K562 (cell line): Measurements from ENCODE around the gene SHISA4. TPM values are rescaled to one million over a fixed set of nuclear protein-coding genes. Genes with fewer than 3 reads are reported as not detected.

Experiments used
- ATAC-seq: fragments of 200-7000 bp; cut with Tn5 transposase; 3 replicates; pipeline ENCODE4 v1.9.1; 2020; ENCODE audit warnings: moderate library complexity
- BruUV-seq: library from RNA; stranded (reverse); fragments of 400-500 nt; replicated peaks from 2 replicates; lab custom pipeline; 2021; lab: Mats Ljungman, UMichigan
- CTCF ChIA-PET: fragments of 300-600 bp; formaldehyde crosslinking; extraction: SDS; loops from one replicate; lab custom pipeline; 2021; ENCODE audit warnings: low intra/inter-chr PET ratio; lab: Yijun Ruan, JAX
- POLR2A ChIA-PET: fragments of 300-600, 350-650 bp; sonication (Branson Sonifier 250); formaldehyde crosslinking; extraction: SDS; loops from one replicate; lab custom pipeline; 2021; ENCODE audit warnings: antibody characterized with exemption, inconsistent platforms; lab: Yijun Ruan, JAX
- DNase-seq, 4 experiments: peaks; one replicate each; pipeline versions ENCODE4 v3.0.0 to v3.0.0-alpha.2; 2011 to 2018; ENCODE audit warnings: low spot score in 3 of 4, mixed read lengths in 3 of 4; ENCODE audit errors: extremely low read depth in 1 of 4
- FAIRE-seq: peaks from 2 replicates; lab custom pipeline; 2011; peaks lifted over from hg19 to GRCh38; lab: Jason Lieb, UNC
- H2AFZ ChIP-seq: 2 replicates; pipeline ENCODE4 v1.6.0; 2011; ENCODE audit warnings: low read depth, low read length, control low read depth, inconsistent platforms
- H3K27ac ChIP-seq: fragments of 200-600 bp; 3 replicates; pipeline ENCODE4 v1.8.0; 2011; ENCODE audit warnings: low read depth, mild to moderate bottlenecking, control low read depth, inconsistent platforms, low read length, moderate library complexity, mixed read lengths; ENCODE audit errors: extremely low read depth
- H3K27me3 ChIP-seq, 2 experiments: fragments of 300-600 bp in 1 of 2; 2 replicates in 1 of 2; 3 replicates in 1 of 2; pipeline versions ENCODE4 v1.6.0 to v1.8.0; 2011; ENCODE audit warnings: inconsistent platforms in 2 of 2, low read length in 2 of 2, mild to moderate bottlenecking in 1 of 2, mixed read lengths in 1 of 2, moderate library complexity in 1 of 2; ENCODE audit not compliant: control insufficient read depth in 2 of 2, insufficient read depth in 2 of 2
- H3K36me3 ChIP-seq: fragments of 300-600 bp; 3 replicates; pipeline ENCODE4 v1.8.0; 2011; ENCODE audit warnings: mild to moderate bottlenecking, low read length, inconsistent platforms; ENCODE audit not compliant: control insufficient read depth, insufficient read depth
- H3K4me1 ChIP-seq, 2 experiments: fragments of 200-600 bp in 1 of 2; replicated peaks in 1 of 2; 2 replicates in 1 of 2; 3 replicates in 1 of 2; pipeline versions ENCODE4 v1.5.1 to v1.8.0; 2011; ENCODE audit warnings: inconsistent platforms in 2 of 2, low read length in 2 of 2, mild to moderate bottlenecking in 1 of 2, mixed read lengths in 1 of 2, moderate library complexity in 1 of 2; ENCODE audit not compliant: control insufficient read depth in 2 of 2, insufficient read depth in 2 of 2
- H3K4me2 ChIP-seq: 2 replicates; pipeline ENCODE4 v1.6.1; 2011; ENCODE audit warnings: low read length, control low read depth, inconsistent platforms, mixed read lengths; ENCODE audit not compliant: insufficient read depth
- H3K4me3 ChIP-seq: fragments of 200-600 bp; sonication (generic), shearing (Covaris generic); 2 replicates; pipeline ENCODE4 v1.5.1; 2016; ENCODE audit warnings: control low read depth, inconsistent platforms
- H3K79me2 ChIP-seq: fragments of 200-600 bp; 3 replicates; pipeline ENCODE4 v1.8.0; 2011; ENCODE audit warnings: low read length, inconsistent platforms; ENCODE audit not compliant: control insufficient read depth, insufficient read depth
- H3K9ac ChIP-seq, 2 experiments: 2 replicates each; pipeline versions ENCODE4 v1.6.0 to v1.6.1; 2011; ENCODE audit warnings: low read depth in 2 of 2, low read length in 2 of 2, control low read depth in 1 of 2, inconsistent platforms in 1 of 2, mild to moderate bottlenecking in 1 of 2, mixed read lengths in 1 of 2; ENCODE audit not compliant: insufficient read depth in 1 of 2
- H3K9me1 ChIP-seq: one replicate; pipeline ENCODE4 v1.6.0; 2011; ENCODE audit warnings: inconsistent platforms, mild to moderate bottlenecking, low read length, moderate library complexity; ENCODE audit not compliant: control insufficient read depth, insufficient read depth
- H3K9me3 ChIP-seq: replicated peaks from 2 replicates; pipeline ENCODE4 v1.5.1; 2011; ENCODE audit warnings: low read depth, low read length, inconsistent platforms; ENCODE audit not compliant: control insufficient read depth, insufficient read depth
- H4K20me1 ChIP-seq: replicated peaks from 2 replicates; pipeline ENCODE4 v1.6.1; 2011; ENCODE audit warnings: low read length, inconsistent platforms, mixed read lengths; ENCODE audit not compliant: control insufficient read depth, insufficient read depth
- POLR2AphosphoS5 ChIP-seq: IDR thresholded peaks from 2 replicates; pipeline ENCODE4 v1.6.1; 2011; ENCODE audit warnings: mild to moderate bottlenecking, low read depth, low read length, moderate library complexity; ENCODE audit not compliant: control insufficient read depth, insufficient read depth
- SNRNP70 ChIP-seq: fragments of 200-400 bp; formaldehyde crosslinking; optimal IDR thresholded peaks from 2 replicates; pipeline ENCODE3; 2017; ENCODE audit warnings: low read depth, low read length
- ZNF197 ChIP-seq: fragments of 200-800 bp; sonication (Bioruptor generic); IDR thresholded peaks from 2 replicates; pipeline ENCODE4 v1.6.1; 2016; ENCODE audit warnings: low read depth, missing genetic modification characterization, missing compliant biosample characterization
- ZNF830 ChIP-seq: fragments of 250-450 bp; sonication (Bioruptor Pico); IDR thresholded peaks from 2 replicates; pipeline ENCODE4 v1.5.0; 2021; ENCODE audit warnings: mild to moderate bottlenecking
- WGBS: fragments of 100-300 bp; shearing (Covaris generic); methylation state at CpG from one replicate; pipeline ENCODE4 v1.1.6; 2016; ENCODE audit warnings: low coverage, mixed read lengths; ENCODE audit not compliant: insufficient coverage; ENCODE audit errors: missing lambda C conversion rate; 5-methylcytosine and 5-hydroxymethylcytosine counted together
- in situ Hi-C: fragments of 300-500 bp; cut with MboI; formaldehyde crosslinking; loops from 4 replicates; pipeline ENCODE4 v1.15.0; 2018; ENCODE audit warnings: inconsistent platforms, mixed read lengths
- intact Hi-C: fragments of 100-400 bp; cut with micrococcal nuclease; formaldehyde crosslinking; loops from 2 replicates; pipeline ENCODE4 v1.14.2; 2022
- polyA plus RNA-seq, 8 experiments: library from polyadenylated mRNA; depleted of rRNA in 4 of 8; stranded (reverse) in 5 of 8; unstranded in 3 of 8; fragments of >200 nt; fragmentation: Nextera tagmentation in 2 of 8; fragmentation: Illumina TruSeq in 1 of 8; extraction: Ambion mirVana in 2 of 8; extraction: Trizol in 1 of 8; gene quantifications; 2 replicates each; pipeline versions ENCODE4 v1.2.1 to v1.2.3, GENCODE V29; 2011 to 2014; ENCODE audit warnings: inconsistent platforms in 1 of 8, missing spikeins in 1 of 8
- total RNA-seq, 7 experiments: library from RNA; depleted of rRNA in 6 of 7; stranded (reverse); fragments of >200 nt in 6 of 7; fragmentation: Illumina TruSeq in 2 of 7; extraction: Trizol in 2 of 7; gene quantifications; 2 replicates each; pipeline versions ENCODE4 v1.2.1 to v1.2.3, GENCODE V29; 2011 to 2021; ENCODE audit warnings: low replicate concordance in 1 of 7
- TF ChIP-seq, protein P1 (sequence below): sonication (generic); IDR thresholded peaks from 2 replicates; pipeline ENCODE4 v1.6.1; 2016

The SHISA4 gene
- total and polyA plus RNA-seq, 9 of the 15 experiments (the other 6 are each of a cell fraction or from before 2014, with no cell fraction given), result 0.15 to 0.95 (median 0.68) TPM; not detected in 2

DNA sequence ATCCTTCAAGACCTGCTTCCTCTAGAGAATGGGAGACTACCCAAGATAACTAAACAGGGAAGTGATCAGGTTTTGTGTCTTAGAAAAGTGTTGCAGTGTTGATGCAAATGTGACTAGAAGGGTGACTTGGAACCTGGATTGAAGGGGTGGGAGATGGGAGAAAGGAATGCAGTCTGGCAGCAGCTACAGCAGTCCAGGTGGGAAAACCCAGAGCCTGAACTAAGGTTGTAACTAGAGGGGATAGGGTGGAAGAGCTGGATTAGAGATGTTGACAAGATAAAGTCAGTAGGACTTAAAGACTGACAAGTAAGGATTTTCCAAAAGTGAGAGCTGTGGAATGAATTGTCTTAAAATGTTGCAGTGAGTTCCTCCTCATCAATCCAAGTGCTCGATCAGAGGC is 7.1 kb upstream of the SHISA4 start:
- in situ Hi-C loops, result no loop called here
- DNase-seq (peak in 1 of 4 experiments; percentile 7), FAIRE-seq (no peak), ATAC-seq (no peak)
- Histone ChIP-seq H3K9me1 (no peaks in the 10 kb centered on the region), H3K4me2 (no peak overlapping the region), H3K4me3 (no peak overlapping the region), H4K20me1 (peaks cover 4% of the 10 kb centered on the region), H3K27me3 (no peaks in the 10 kb centered on the region), H3K9me3 (no peaks in the 10 kb centered on the region), H3K4me1 (peaks cover 25 to 46% of the 10 kb centered on the region in 2 experiments), H2AFZ (no peak overlapping the region), H3K9ac (no peak overlapping the region), H3K27ac (no peak overlapping the region), H3K79me2 (no peaks in the 10 kb centered on the region), H3K36me3 (peaks cover 15% of the 10 kb centered on the region; the same call in 2 of the 3 replicates)
- POLR2A ChIA-PET, result interaction anchor here (0.5 to 2.4 kb wide), 9 partner anchors 11 to 1868 kb away, joined by 3 to 13 read pairs (median 3); no protein-coding TSS in a partner anchor
- CTCF ChIA-PET, result no interaction called here
- TF ChIP-seq ZNF197 (CRISPR knock-in tag) (no peak), POLR2AphosphoS5 (peak; percentile 21; the same call in 1 of the 2 replicates), ZNF830 (CRISPR knock-in tag) (no peak), SNRNP70 (no peak)
- TF ChIP-seq, protein P1, sequence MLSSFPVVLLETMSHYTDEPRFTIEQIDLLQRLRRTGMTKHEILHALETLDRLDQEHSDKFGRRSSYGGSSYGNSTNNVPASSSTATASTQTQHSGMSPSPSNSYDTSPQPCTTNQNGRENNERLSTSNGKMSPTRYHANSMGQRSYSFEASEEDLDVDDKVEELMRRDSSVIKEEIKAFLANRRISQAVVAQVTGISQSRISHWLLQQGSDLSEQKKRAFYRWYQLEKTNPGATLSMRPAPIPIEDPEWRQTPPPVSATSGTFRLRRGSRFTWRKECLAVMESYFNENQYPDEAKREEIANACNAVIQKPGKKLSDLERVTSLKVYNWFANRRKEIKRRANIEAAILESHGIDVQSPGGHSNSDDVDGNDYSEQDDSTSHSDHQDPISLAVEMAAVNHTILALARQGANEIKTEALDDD, result peak; percentile 59
- intact Hi-C loops, result loop anchor here (5.0 kb wide), 3 partner anchors 54 to 349 kb away; partner anchors contain the start of gene IPO9
- WGBS, result 95% methylated on average over 1 of the region's 1 CpG
- BruUV-seq, result no TSS peak
